Spleen (tissue), 7 donors: Measurements from ENCODE around the gene PBRM1.

Experiments
- POLR2A ChIP-seq, 3 donors: fragments of 450-650 bp; IDR thresholded peaks; one replicate each; pipeline ENCODE4 v1.5.1; 2017; ENCODE audit warnings: antibody characterized with exemption in 3 of 3, mild to moderate bottlenecking in 1 of 3
- POLR2AphosphoS5 ChIP-seq, 3 donors: sonication (generic); formaldehyde crosslinking; IDR thresholded peaks; one replicate each; pipeline ENCODE4 v1.5.1; 2017; ENCODE audit warnings: antibody characterized with exemption in 3 of 3
- TF ChIP-seq, protein P1 (sequence below), 11 experiments: fragments of 200-600 bp in 7 of 11; fragments of 450-650 bp in 4 of 11; sonication (generic) in 4 of 11; IDR thresholded peaks in 8 of 11; conservative IDR thresholded peaks in 3 of 11; 1 replicate in 7 of 11; 2 replicates in 4 of 11; pipeline versions ENCODE4 v1.4.0 to v1.8.0; 2016 to 2021; ENCODE audit warnings: antibody characterized with exemption in 11 of 11, inconsistent platforms in 4 of 11, mild to moderate bottlenecking in 1 of 11
- donor health status: DM: no; HTN: no; CAD: no; lungs with moderate emphysema.
- donor health status: DM: no; HTN: no; CAD: no.
- donor health status: DM: no; HTN: no; CAD: no.

DNA sequence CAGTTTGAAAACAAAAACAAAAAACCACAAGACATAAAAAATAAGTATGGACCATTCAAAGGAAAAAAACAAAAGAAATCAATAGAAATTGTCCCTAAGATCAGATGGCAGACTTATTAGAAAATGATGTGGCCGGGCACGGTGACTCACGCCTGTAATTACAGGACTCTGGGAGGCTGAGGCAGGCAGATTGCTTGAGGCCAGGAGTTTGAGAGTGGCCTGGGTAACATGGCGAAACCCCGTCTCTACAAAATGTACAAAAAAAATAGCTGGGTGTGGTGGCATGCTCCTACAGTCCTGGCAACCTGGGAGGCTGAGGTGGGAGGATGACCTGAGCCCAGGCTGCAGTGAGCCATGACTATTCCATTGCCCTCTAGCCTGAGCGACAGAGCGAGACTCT lies 36.8 kb upstream of the PBRM1 start:
- TF ChIP-seq, protein P1, sequence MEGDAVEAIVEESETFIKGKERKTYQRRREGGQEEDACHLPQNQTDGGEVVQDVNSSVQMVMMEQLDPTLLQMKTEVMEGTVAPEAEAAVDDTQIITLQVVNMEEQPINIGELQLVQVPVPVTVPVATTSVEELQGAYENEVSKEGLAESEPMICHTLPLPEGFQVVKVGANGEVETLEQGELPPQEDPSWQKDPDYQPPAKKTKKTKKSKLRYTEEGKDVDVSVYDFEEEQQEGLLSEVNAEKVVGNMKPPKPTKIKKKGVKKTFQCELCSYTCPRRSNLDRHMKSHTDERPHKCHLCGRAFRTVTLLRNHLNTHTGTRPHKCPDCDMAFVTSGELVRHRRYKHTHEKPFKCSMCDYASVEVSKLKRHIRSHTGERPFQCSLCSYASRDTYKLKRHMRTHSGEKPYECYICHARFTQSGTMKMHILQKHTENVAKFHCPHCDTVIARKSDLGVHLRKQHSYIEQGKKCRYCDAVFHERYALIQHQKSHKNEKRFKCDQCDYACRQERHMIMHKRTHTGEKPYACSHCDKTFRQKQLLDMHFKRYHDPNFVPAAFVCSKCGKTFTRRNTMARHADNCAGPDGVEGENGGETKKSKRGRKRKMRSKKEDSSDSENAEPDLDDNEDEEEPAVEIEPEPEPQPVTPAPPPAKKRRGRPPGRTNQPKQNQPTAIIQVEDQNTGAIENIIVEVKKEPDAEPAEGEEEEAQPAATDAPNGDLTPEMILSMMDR (IDR thresholded peaks at IDR 0.05 in 8 of 11, conservative IDR thresholded peaks at IDR 0.05 in 3 of 11) = no peak
- TF ChIP-seq POLR2A (IDR thresholded peaks at IDR 0.05) (no peak), POLR2AphosphoS5 (IDR thresholded peaks at IDR 0.05) (no peak)
